K562 (cell line): ENCODE measurements around the gene ANKRD34A. TPM values are rescaled to one million over a fixed set of nuclear protein-coding genes. Genes with fewer than 3 reads are reported as not detected.

ENCODE experiments used
- ELF4 ChIP-seq: fragments of 450-650 bp; formaldehyde crosslinking; IDR thresholded peaks from 2 replicates; pipeline ENCODE4 v1.4.0; 2022; ENCODE audit warnings: missing genetic modification characterization
- ILF3 ChIP-seq: fragments of 450-650 bp; IDR thresholded peaks from 2 replicates; pipeline ENCODE4 v1.6.1; 2018; ENCODE audit warnings: antibody characterized with exemption, mild to moderate bottlenecking, moderate library complexity, borderline replicate concordance
- L3MBTL2 ChIP-seq: fragments of 450-650 bp; IDR thresholded peaks from 2 replicates; pipeline ENCODE4 v1.6.1; 2016; ENCODE audit warnings: mild to moderate bottlenecking, moderate library complexity
- NONO ChIP-seq, 2 experiments: fragments of 200-400 bp in 1 of 2; fragments of 450-650 bp in 1 of 2; formaldehyde crosslinking in 1 of 2; IDR thresholded peaks; 2 replicates each; pipeline ENCODE4 v1.6.1; 2017; ENCODE audit warnings: low read depth in 2 of 2, mild to moderate bottlenecking in 2 of 2, moderate library complexity in 2 of 2, low read length in 1 of 2
- PHF21A ChIP-seq: fragments of 450-650 bp; IDR thresholded peaks from 2 replicates; pipeline ENCODE4 v1.6.1; 2017; ENCODE audit warnings: low read depth, borderline replicate concordance
- POLR2AphosphoS5 ChIP-seq: IDR thresholded peaks from 2 replicates; pipeline ENCODE4 v1.6.1; 2011; ENCODE audit warnings: mild to moderate bottlenecking, low read depth, low read length, moderate library complexity; ENCODE audit not compliant: control insufficient read depth, insufficient read depth
- SAFB2 ChIP-seq: fragments of 200-400 bp; formaldehyde crosslinking; IDR thresholded peaks from 2 replicates; pipeline ENCODE4 v1.6.1; 2018; ENCODE audit warnings: borderline replicate concordance, low read length, low read depth, moderate library complexity; ENCODE audit not compliant: severe bottlenecking
- TCF7L2 ChIP-seq: fragments of 150-350 bp; IDR thresholded peaks from 2 replicates; pipeline ENCODE4 v1.6.1; 2016; ENCODE audit warnings: low read depth, mild to moderate bottlenecking, low read length, moderate library complexity
- XRCC5 ChIP-seq: fragments of 200-400 bp; formaldehyde crosslinking; IDR thresholded peaks from 2 replicates; pipeline ENCODE4 v1.6.1; 2017; ENCODE audit warnings: low read depth, mild to moderate bottlenecking, low read length
- ZNF197 ChIP-seq: fragments of 200-800 bp; sonication (Bioruptor generic); IDR thresholded peaks from 2 replicates; pipeline ENCODE4 v1.6.1; 2016; ENCODE audit warnings: low read depth, missing genetic modification characterization, missing compliant biosample characterization
- polyA plus RNA-seq, 8 experiments: library from polyadenylated mRNA; depleted of rRNA in 4 of 8; stranded (reverse) in 5 of 8; unstranded in 3 of 8; fragments of >200 nt; fragmentation: Nextera tagmentation in 2 of 8; fragmentation: Illumina TruSeq in 1 of 8; extraction: Ambion mirVana in 2 of 8; extraction: Trizol in 1 of 8; gene quantifications; 2 replicates each; pipeline versions ENCODE4 v1.2.1 to v1.2.3, GENCODE V29; 2011 to 2014; ENCODE audit warnings: inconsistent platforms in 1 of 8, missing spikeins in 1 of 8
- total RNA-seq, 7 experiments: library from RNA; depleted of rRNA in 6 of 7; stranded (reverse); fragments of >200 nt in 6 of 7; fragmentation: Illumina TruSeq in 2 of 7; extraction: Trizol in 2 of 7; gene quantifications; 2 replicates each; pipeline versions ENCODE4 v1.2.1 to v1.2.3, GENCODE V29; 2011 to 2021; ENCODE audit warnings: low replicate concordance in 1 of 7
- TF ChIP-seq, protein P1 (sequence below), 2 experiments: fragments of 450-650 bp in 1 of 2; sonication (generic) in 1 of 2; formaldehyde crosslinking in 1 of 2; IDR thresholded peaks; 2 replicates each; pipeline versions ENCODE4 v1.7.1 to v1.9.0; 2016 to 2022; ENCODE audit warnings: inconsistent platforms in 1 of 2, mild to moderate bottlenecking in 1 of 2, missing genetic modification reagents in 1 of 2
- TF ChIP-seq, protein P2 (sequence below), 2 experiments: IDR thresholded peaks in 1 of 2; conservative IDR thresholded peaks in 1 of 2; 2 replicates each; pipeline ENCODE4 v1.6.1; 2016; ENCODE audit warnings: low read depth in 2 of 2, mild to moderate bottlenecking in 1 of 2, missing compliant biosample characterization in 1 of 2, missing genetic modification characterization in 1 of 2, moderate library complexity in 1 of 2
- TF ChIP-seq, protein P3 (sequence below): fragments of 200-800 bp; sonication (Bioruptor generic); IDR thresholded peaks from 2 replicates; pipeline ENCODE4 v1.6.1; 2017; ENCODE audit warnings: missing genetic modification characterization, missing compliant biosample characterization

ANKRD34A gene
- total and polyA plus RNA-seq, 9 of the 15 experiments (the other 6 are each of a cell fraction or from before 2014, with no cell fraction given): 0.06 to 1.6 (median 0.43) TPM

DNA sequence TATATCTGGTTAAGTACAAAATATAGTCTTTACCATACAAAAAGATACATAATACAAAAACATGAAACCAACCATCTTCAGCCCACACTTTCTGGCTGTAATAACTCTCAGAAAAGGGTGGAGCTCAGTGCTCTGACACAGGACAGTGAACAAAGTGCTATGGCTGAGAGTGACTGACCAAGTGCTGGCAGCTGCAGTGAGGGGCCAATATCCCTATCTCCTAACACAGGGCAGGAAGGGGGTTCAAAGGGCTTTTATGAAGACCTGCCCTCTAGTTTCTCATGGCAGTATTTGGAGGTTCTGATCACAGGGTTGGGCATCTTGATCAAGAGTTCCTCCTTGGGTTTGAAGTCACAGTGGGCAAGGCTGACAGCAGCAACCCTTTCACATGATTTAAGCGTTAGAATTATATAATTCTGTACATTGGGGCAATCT is 28.1 kb upstream of the ANKRD34A start (continued):
- TF ChIP-seq, protein P1, sequence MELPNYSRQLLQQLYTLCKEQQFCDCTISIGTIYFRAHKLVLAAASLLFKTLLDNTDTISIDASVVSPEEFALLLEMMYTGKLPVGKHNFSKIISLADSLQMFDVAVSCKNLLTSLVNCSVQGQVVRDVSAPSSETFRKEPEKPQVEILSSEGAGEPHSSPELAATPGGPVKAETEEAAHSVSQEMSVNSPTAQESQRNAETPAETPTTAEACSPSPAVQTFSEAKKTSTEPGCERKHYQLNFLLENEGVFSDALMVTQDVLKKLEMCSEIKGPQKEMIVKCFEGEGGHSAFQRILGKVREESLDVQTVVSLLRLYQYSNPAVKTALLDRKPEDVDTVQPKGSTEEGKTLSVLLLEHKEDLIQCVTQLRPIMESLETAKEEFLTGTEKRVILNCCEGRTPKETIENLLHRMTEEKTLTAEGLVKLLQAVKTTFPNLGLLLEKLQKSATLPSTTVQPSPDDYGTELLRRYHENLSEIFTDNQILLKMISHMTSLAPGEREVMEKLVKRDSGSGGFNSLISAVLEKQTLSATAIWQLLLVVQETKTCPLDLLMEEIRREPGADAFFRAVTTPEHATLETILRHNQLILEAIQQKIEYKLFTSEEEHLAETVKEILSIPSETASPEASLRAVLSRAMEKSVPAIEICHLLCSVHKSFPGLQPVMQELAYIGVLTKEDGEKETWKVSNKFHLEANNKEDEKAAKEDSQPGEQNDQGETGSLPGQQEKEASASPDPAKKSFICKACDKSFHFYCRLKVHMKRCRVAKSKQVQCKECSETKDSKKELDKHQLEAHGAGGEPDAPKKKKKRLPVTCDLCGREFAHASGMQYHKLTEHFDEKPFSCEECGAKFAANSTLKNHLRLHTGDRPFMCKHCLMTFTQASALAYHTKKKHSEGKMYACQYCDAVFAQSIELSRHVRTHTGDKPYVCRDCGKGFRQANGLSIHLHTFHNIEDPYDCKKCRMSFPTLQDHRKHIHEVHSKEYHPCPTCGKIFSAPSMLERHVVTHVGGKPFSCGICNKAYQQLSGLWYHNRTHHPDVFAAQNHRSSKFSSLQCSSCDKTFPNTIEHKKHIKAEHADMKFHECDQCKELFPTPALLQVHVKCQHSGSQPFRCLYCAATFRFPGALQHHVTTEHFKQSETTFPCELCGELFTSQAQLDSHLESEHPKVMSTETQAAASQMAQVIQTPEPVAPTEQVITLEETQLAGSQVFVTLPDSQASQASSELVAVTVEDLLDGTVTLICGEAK (IDR thresholded peaks at IDR 0.05): no peak
- TF ChIP-seq, protein P1 (CRISPR knock-in tag; IDR thresholded peaks at IDR 0.05): 0 out of 2 replicates have a peak, but pooled peaks have one; percentile 29
- no peak for TF ChIP-seq NONO (IDR thresholded peaks at IDR 0.05; ENCODE audit: low read depth in 2 of 2, low read length in 1 of 2)
- TF ChIP-seq, protein P2, sequence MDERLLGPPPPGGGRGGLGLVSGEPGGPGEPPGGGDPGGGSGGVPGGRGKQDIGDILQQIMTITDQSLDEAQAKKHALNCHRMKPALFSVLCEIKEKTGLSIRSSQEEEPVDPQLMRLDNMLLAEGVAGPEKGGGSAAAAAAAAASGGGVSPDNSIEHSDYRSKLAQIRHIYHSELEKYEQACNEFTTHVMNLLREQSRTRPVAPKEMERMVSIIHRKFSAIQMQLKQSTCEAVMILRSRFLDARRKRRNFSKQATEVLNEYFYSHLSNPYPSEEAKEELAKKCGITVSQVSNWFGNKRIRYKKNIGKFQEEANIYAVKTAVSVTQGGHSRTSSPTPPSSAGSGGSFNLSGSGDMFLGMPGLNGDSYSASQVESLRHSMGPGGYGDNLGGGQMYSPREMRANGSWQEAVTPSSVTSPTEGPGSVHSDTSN (CRISPR knock-in tag; IDR thresholded peaks at IDR 0.05; ENCODE audit: low read depth): no peak
- TF ChIP-seq, protein P2 (tag; conservative IDR thresholded peaks at IDR 0.05; ENCODE audit: low read depth): no peak
- no peak for TF ChIP-seq TCF7L2
- TF ChIP-seq ELF4 (CRISPR knock-in tag): peak; percentile 80
- TF ChIP-seq SAFB2: no peak
- no peak for TF ChIP-seq ZNF197
- no peak for TF ChIP-seq PHF21A
- no peak for TF ChIP-seq L3MBTL2
- TF ChIP-seq ILF3: peak; percentile 18; the same call in 1 of the 2 replicates
- TF ChIP-seq XRCC5: no peak
- peak; percentile 31; the same call in 1 of the 2 replicates for TF ChIP-seq POLR2AphosphoS5
- TF ChIP-seq, protein P3, sequence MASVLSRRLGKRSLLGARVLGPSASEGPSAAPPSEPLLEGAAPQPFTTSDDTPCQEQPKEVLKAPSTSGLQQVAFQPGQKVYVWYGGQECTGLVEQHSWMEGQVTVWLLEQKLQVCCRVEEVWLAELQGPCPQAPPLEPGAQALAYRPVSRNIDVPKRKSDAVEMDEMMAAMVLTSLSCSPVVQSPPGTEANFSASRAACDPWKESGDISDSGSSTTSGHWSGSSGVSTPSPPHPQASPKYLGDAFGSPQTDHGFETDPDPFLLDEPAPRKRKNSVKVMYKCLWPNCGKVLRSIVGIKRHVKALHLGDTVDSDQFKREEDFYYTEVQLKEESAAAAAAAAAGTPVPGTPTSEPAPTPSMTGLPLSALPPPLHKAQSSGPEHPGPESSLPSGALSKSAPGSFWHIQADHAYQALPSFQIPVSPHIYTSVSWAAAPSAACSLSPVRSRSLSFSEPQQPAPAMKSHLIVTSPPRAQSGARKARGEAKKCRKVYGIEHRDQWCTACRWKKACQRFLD (CRISPR knock-in tag): 0 out of 2 replicates have a peak, but pooled peaks have one; percentile 6
